Lower leg skin (tissue), 3 donors: ENCODE results near the gene FAM114A1.

ENCODE experiments used
- POLR2A ChIP-seq, 2 donors: fragments of 450-650 bp; IDR thresholded peaks; one replicate each; pipeline ENCODE4 v1.6.1; 2016 to 2017; ENCODE audit warnings: antibody characterized with exemption in 2 of 2, mild to moderate bottlenecking in 1 of 2, moderate library complexity in 1 of 2
- TF ChIP-seq, protein P1 (sequence below), 3 donors: fragments of 450-650 bp; IDR thresholded peaks; one replicate each; pipeline ENCODE4 v1.5.1; 2016; ENCODE audit warnings: antibody characterized with exemption in 3 of 3, mild to moderate bottlenecking in 3 of 3, moderate library complexity in 2 of 3

DNA sequence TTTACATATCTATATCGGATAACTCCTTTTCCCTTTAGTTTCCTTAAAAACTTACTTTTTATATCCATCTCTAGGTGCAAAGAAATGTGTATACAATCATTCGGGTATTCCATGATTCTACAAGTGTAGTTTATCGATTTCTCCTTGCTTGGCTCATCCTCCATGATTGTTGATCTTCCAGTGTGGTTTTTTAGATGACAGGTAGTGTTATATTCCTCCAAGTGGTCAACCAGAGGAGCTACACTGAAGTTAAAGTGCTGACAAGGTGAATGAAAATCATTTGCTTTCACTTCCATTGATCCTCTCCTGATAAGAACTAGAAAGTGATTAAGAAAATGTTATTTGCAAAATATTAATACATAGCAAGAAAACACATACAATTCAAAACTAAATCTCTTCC, 126.1 kb downstream of the FAM114A1 start:
- no peak for TF ChIP-seq POLR2A (IDR thresholded peaks at IDR 0.05)
- TF ChIP-seq, protein P1, sequence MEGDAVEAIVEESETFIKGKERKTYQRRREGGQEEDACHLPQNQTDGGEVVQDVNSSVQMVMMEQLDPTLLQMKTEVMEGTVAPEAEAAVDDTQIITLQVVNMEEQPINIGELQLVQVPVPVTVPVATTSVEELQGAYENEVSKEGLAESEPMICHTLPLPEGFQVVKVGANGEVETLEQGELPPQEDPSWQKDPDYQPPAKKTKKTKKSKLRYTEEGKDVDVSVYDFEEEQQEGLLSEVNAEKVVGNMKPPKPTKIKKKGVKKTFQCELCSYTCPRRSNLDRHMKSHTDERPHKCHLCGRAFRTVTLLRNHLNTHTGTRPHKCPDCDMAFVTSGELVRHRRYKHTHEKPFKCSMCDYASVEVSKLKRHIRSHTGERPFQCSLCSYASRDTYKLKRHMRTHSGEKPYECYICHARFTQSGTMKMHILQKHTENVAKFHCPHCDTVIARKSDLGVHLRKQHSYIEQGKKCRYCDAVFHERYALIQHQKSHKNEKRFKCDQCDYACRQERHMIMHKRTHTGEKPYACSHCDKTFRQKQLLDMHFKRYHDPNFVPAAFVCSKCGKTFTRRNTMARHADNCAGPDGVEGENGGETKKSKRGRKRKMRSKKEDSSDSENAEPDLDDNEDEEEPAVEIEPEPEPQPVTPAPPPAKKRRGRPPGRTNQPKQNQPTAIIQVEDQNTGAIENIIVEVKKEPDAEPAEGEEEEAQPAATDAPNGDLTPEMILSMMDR (IDR thresholded peaks at IDR 0.05), result no peak
